ENCODE data around the gene ASB13.

Gene ASB13

GRCh38 chr10:5688587-5688986, 22.2 kb upstream of the ASB13 start:
- in situ Hi-C loops (cut with HindIII; ENCODE audit: low pct_ligation_motif_present, low sequenced_read_pairs): no loop called here
- H3K4me3 ChIP-seq (ENCODE audit: low read depth, low read length): no peak overlapping the region
- no peaks in the 10 kb centered on the region for H3K27me3 ChIP-seq (replicated peaks)
- H3K27ac ChIP-seq: no peak overlapping the region
- no peaks in the 10 kb centered on the region for H3K36me3 ChIP-seq (replicated peaks)
- no peak for TF ChIP-seq CTCF (IDR thresholded peaks at IDR 0.05; ENCODE audit: low read depth, low read length, missing control alignments)
- no peak for DNase-seq

GRCh38 chr10:5685764-5686240, 19.4 kb upstream of the ASB13 start:
- H3K27ac ChIP-seq: no peak overlapping the region
- TF ChIP-seq CTCF (IDR thresholded peaks at IDR 0.05; ENCODE audit: low read depth, low read length, missing control alignments): no peak
- no peak for DNase-seq
- in situ Hi-C loops (cut with HindIII; ENCODE audit: low pct_ligation_motif_present, low sequenced_read_pairs): no loop called here
- H3K4me3 ChIP-seq (ENCODE audit: low read depth, low read length): peak overlapping the region; percentile 87
- H3K36me3 ChIP-seq (replicated peaks): no peaks in the 10 kb centered on the region
- no peaks in the 10 kb centered on the region for H3K27me3 ChIP-seq (replicated peaks)

GRCh38 chr10:5684971-5685763, 18.8 kb upstream of the ASB13 start:
- peak; percentile 63 for DNase-seq
- in situ Hi-C loops (cut with HindIII; ENCODE audit: low pct_ligation_motif_present, low sequenced_read_pairs): no loop called here

GRCh38 chr10:5684318-5684970, 18.0 kb upstream of the ASB13 start, which contains the start of gene TASOR2:
Gene TASOR2, plus strand, starts transcription at chr10:5684838. Its CDS starts 35,805 bp downstream, at chr10:5720643.
- H3K27me3 ChIP-seq (replicated peaks): no peaks in the 10 kb centered on the region
- peak; percentile 96 for DNase-seq
- peak within 1 kb of the TSS; percentile 49 for H3K27ac ChIP-seq
- TF ChIP-seq CTCF (IDR thresholded peaks at IDR 0.05; ENCODE audit: low read depth, low read length, missing control alignments): no peak
- H3K4me3 ChIP-seq (ENCODE audit: low read depth, low read length): peak within 1 kb of the TSS; percentile 87
- in situ Hi-C loops (cut with HindIII; ENCODE audit: low pct_ligation_motif_present, low sequenced_read_pairs): no loop called here
- no peaks in the 10 kb centered on the region for H3K36me3 ChIP-seq (replicated peaks)

More at GRCh38 chr10:5684971-5685763, 18.8 kb upstream of the ASB13 start:
- peak; percentile 74 for TF ChIP-seq CTCF (IDR thresholded peaks at IDR 0.05; ENCODE audit: low read depth, low read length, missing control alignments)
- H3K27ac ChIP-seq: peak overlapping the region; percentile 49
- H3K27me3 ChIP-seq (replicated peaks): no peaks in the 10 kb centered on the region
- H3K4me3 ChIP-seq (ENCODE audit: low read depth, low read length): peak overlapping the region; percentile 87
- H3K36me3 ChIP-seq (replicated peaks): no peaks in the 10 kb centered on the region

- no peak for TF ChIP-seq CTCF (IDR thresholded peaks at IDR 0.05; ENCODE audit: low read depth, low read length, missing control alignments)
- no peak for DNase-seq
- Histone ChIP-seq H3K36me3 (replicated peaks) (no peaks in the 10 kb centered on the region), H3K27ac (no peak overlapping the region), H3K27me3 (replicated peaks) (no peaks in the 10 kb centered on the region), H3K4me3 (ENCODE audit: low read depth, low read length) (no peak overlapping the region)
- in situ Hi-C loops (cut with HindIII; ENCODE audit: low pct_ligation_motif_present, low sequenced_read_pairs): no loop called here
These were observed 16.7 kb upstream of the ASB13 start for GRCh38 chr10:5683065-5683464.
